ENCODE data around the gene ANAPC13. TPM values are rescaled to one million over a fixed set of nuclear protein-coding genes. Genes with fewer than 3 reads are reported as not detected.

Gene ANAPC13
- total RNA-seq, 1 experiment from 2014 or later = 57.0 TPM

GRCh38 chr3:134483195-134483900 lies 2.4 kb downstream of the ANAPC13 start:
- Mint-ChIP-seq H3K4me3 (ENCODE audit: unreplicated experiment) (no peak overlapping the region), H3K4me1 (ENCODE audit: low read depth, unreplicated experiment) (peaks cover 10% of the 10 kb centered on the region), H3K27ac (ENCODE audit: unreplicated experiment) (peak overlapping the region; percentile 33), H3K27me3 (ENCODE audit: insufficient read depth, unreplicated experiment) (no peaks in the 10 kb centered on the region), H3K36me3 (ENCODE audit: insufficient read depth, unreplicated experiment) (peaks cover 28% of the 10 kb centered on the region), H3K9me3 (ENCODE audit: unreplicated experiment) (no peaks in the 10 kb centered on the region)
- 0 out of 2 replicates have a peak, but pooled peaks cover 2% of the 10 kb centered on the region for H3K36me3 ChIP-seq (ENCODE audit: control insufficient read depth, insufficient read depth, low read length)
- no peaks in the 10 kb centered on the region for H3K27me3 ChIP-seq (replicated peaks; ENCODE audit: control insufficient read depth, insufficient read depth, low read length)
- intact Hi-C loops (cut with micrococcal nuclease; ENCODE audit: unreplicated experiment) = no loop called here
- peaks cover 10% of the 10 kb centered on the region for H3K4me1 ChIP-seq
- DNase-seq = no peak
- H3K4me3 ChIP-seq (ENCODE audit: low read depth, low read length) = no peak overlapping the region
- no peaks in the 10 kb centered on the region for H3K9me3 ChIP-seq
- ChIA-PET CTCF (no interaction called here), POLR2A (no interaction called here)
- BruUV-seq (replicated peaks) = no TSS peak
- TF ChIP-seq CTCF (IDR thresholded peaks at IDR 0.05; ENCODE audit: insufficient read depth in 1 of 2, low read depth in 1 of 2, low read length in 1 of 2, severe bottlenecking in 1 of 2, unreplicated experiment in 1 of 2) = no peak

GRCh38 chr3:134482622-134483021 lies 3.2 kb downstream of the ANAPC13 start:
- DNase-seq = no peak
- no peak for TF ChIP-seq CTCF (IDR thresholded peaks at IDR 0.05; ENCODE audit: insufficient read depth in 1 of 2, low read depth in 1 of 2, low read length in 1 of 2, severe bottlenecking in 1 of 2, unreplicated experiment in 1 of 2)
- Mint-ChIP-seq H3K27me3 (ENCODE audit: insufficient read depth, unreplicated experiment) (no peaks in the 10 kb centered on the region), H3K9me3 (ENCODE audit: unreplicated experiment) (no peaks in the 10 kb centered on the region), H3K4me1 (ENCODE audit: low read depth, unreplicated experiment) (peaks cover 10% of the 10 kb centered on the region), H3K36me3 (ENCODE audit: insufficient read depth, unreplicated experiment) (peaks cover 35% of the 10 kb centered on the region), H3K27ac (ENCODE audit: unreplicated experiment) (peak overlapping the region; percentile 33), H3K4me3 (ENCODE audit: unreplicated experiment) (no peak overlapping the region)
- Histone ChIP-seq H3K9me3 (no peaks in the 10 kb centered on the region), H3K4me1 (peaks cover 16% of the 10 kb centered on the region), H3K4me3 (ENCODE audit: low read depth, low read length) (no peak overlapping the region), H3K36me3 (ENCODE audit: control insufficient read depth, insufficient read depth, low read length) (0 out of 2 replicates have a peak, but pooled peaks cover 2% of the 10 kb centered on the region), H3K27me3 (replicated peaks; ENCODE audit: control insufficient read depth, insufficient read depth, low read length) (no peaks in the 10 kb centered on the region)
- POLR2A ChIA-PET = no interaction called here
- no TSS peak for BruUV-seq (replicated peaks)
- CTCF ChIA-PET = no interaction called here
- intact Hi-C loops (cut with micrococcal nuclease; ENCODE audit: unreplicated experiment) = no loop called here

GRCh38 chr3:134481166-134481565 lies 4.6 kb downstream of the ANAPC13 start:
- H3K4me1 Mint-ChIP-seq (ENCODE audit: low read depth, unreplicated experiment) = peaks cover 10% of the 10 kb centered on the region
- H3K27me3 ChIP-seq (replicated peaks; ENCODE audit: control insufficient read depth, insufficient read depth, low read length) = no peaks in the 10 kb centered on the region
- peaks cover 30% of the 10 kb centered on the region for H3K4me1 ChIP-seq
- intact Hi-C loops (cut with micrococcal nuclease; ENCODE audit: unreplicated experiment) = no loop called here
- no peaks in the 10 kb centered on the region for H3K9me3 ChIP-seq
- no peak for DNase-seq
- no peak for TF ChIP-seq CTCF (IDR thresholded peaks at IDR 0.05; ENCODE audit: insufficient read depth in 1 of 2, low read depth in 1 of 2, low read length in 1 of 2, severe bottlenecking in 1 of 2, unreplicated experiment in 1 of 2)
- H3K36me3 ChIP-seq (ENCODE audit: control insufficient read depth, insufficient read depth, low read length) = peaks cover 4% of the 10 kb centered on the region; the same call in 1 of the 2 replicates
- H3K9me3 Mint-ChIP-seq (ENCODE audit: unreplicated experiment) = no peaks in the 10 kb centered on the region
- H3K4me3 ChIP-seq (ENCODE audit: low read depth, low read length) = no peak overlapping the region
- H3K27me3 Mint-ChIP-seq (ENCODE audit: insufficient read depth, unreplicated experiment) = no peaks in the 10 kb centered on the region
- POLR2A ChIA-PET = no interaction called here
- H3K4me3 Mint-ChIP-seq (ENCODE audit: unreplicated experiment) = no peak overlapping the region
- no TSS peak for BruUV-seq (replicated peaks)
- CTCF ChIA-PET = no interaction called here
- peak overlapping the region; percentile 13 for H3K27ac Mint-ChIP-seq (ENCODE audit: unreplicated experiment)
- H3K36me3 Mint-ChIP-seq (ENCODE audit: insufficient read depth, unreplicated experiment) = peaks cover 46% of the 10 kb centered on the region

Data from Caco-2 (cell line).